Stimulated activated CD4-positive, alpha-beta T cell treated with anti-CD3 and anti-CD28 coated beads, TNF-alpha, amount 100 ng/mL, for 48 hours (primary cell): ENCODE data around the gene SF3B1.
"Not testable (repeated sequence)": the region's sequence is repeated elsewhere in the genome, so short reads cannot be mapped to it uniquely, and the experiment has no call there.

Source experiments
- DNase-seq, 3 donors: peaks; one replicate each; pipeline ENCODE4 v3.0.0-alpha.2; 2020; ENCODE audit warnings: low read depth in 3 of 3

The SF3B1 gene

DNA sequence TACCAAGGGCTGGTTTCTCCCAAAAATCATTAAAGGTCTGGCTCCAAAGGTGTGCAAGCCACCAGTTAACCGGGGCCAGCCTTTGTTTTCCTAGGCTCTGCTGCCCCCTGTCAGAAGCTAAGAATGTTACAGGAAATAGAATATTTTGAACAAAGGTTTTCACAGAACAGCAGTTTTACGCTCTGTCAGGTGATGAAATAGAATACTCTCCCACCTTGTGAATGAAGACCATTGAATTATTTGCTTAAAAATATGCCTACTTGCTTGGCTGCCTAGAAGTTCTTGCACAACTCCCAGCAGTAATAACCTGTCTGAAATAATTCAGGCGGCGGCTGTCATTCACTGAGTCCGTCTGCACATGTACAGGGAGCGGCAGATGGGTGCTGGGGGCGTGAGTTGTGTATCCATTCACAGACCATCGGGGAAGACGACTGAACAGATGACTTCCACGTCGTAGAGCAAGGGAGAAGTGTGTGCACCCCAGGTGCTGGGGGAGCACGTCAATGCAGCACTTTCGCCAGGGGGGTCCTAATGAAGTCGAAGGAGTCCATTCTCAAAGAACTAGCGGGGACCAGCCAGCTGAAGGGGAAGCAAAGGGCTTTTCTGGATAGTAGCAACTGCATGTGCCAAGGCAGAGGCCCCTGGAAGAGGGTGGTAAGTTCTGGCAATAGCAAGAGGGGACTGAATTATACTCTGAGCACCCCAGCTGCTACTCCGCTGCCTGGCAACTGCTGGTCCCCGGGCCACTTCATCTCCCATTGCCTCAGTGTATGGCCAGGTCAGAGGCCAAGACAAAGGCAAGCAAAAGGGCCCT is 56.1 kb downstream of the SF3B1 start:
- peak; percentile 36 to 57 (median 48) for DNase-seq

DNA sequence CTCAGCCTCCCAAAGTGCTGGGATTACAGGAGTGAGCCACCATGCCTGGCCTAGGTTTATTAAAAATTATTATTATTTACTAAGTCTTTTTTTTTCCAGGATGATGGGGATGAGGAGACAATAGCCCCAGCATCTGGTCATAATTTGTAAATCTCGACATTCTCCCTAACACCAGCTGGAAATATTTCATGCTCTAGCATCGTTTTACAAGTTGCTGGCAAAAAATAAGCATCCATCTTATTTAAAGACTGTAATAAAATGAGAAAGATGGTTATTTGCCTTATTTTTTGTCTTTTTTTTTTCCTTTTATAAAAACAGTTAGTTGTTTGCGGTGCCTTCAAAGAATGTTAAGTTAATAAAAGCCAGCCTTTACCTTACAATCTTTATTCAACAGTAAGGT is 56.7 kb downstream of the SF3B1 start:
- DNase-seq = no peak

DNA sequence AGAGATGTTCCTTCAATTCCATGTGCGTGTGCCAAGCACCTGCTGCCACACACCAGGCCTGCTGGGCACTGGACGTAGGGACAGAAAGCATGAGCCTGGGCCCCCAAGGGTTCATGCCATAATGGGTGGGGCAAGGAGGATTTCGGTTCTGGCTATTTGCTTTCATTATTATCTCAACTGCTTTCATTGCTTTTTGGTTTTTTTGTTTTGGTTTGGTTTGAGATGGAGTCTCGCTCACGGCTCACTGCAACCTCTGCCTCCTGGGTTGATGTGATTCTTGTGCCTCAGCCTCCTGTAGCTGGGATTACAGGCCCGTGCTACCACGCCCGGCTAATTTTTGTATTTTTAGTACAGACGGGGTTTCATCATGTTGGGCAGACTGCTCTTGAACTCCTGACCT is 57.2 kb downstream of the SF3B1 start:
- DNase-seq = no peak

DNA sequence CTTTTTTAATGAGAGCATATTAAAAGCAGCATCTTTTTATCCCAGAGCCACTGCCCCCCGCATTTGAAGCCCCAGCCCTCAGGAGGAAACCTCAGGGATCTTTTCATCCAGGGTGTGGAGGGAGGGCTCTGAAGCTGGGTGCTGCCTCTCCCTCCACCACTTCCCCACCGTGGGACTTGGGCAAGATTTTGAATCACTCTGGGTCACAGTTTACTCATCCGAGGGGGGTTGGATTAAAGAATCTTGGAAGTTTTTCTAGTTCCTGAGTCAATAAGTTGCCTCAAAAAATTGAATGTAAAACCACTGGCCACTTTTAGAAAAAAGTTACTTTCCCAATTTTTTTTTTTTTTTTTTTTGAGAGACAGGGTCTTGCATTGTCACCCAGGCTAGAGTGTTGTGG is 62.2 kb downstream of the SF3B1 start:
- DNase-seq = no peak

DNA sequence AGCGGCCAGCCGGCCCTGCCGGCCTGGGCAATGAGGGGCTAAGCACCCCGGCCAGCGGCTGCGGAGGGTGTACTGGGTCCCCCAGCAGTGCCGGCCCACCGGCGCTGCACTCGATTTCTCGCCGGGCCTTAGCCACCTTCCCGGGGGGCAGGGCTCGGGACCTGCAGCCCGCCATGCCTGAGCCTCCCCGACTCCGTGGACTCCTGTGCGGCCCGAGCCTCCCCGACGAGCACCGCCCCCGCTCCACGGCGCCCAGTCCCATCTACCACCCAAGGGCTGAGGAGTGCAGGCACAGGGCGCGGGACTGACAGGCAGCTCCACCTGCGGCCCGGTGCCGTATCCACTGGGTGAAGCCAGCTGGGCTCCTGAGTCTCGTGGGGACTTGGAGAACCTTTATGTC is 64.2 kb downstream of the SF3B1 start:
- not testable (repeated sequence) for DNase-seq

DNA sequence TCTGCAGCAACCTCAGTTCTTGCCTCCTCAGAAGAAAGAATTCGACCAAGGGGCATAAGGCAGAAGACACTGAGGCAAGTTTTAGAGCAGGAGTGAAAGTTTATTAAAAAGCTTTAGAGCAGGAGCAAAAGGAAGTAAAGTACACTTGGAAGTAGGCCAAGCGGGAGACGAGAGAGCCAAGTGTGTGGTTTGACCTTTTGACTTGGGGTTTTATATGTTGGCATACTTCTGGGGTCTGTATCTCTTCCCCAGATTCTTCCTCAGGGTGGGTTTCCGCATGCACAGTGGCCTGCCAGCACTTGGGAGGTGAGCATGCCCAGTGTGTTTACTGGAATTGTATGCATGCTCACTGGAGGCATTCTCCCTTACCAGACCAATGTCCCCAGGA is 64.9 kb downstream of the SF3B1 start:
- DNase-seq = no peak

DNA sequence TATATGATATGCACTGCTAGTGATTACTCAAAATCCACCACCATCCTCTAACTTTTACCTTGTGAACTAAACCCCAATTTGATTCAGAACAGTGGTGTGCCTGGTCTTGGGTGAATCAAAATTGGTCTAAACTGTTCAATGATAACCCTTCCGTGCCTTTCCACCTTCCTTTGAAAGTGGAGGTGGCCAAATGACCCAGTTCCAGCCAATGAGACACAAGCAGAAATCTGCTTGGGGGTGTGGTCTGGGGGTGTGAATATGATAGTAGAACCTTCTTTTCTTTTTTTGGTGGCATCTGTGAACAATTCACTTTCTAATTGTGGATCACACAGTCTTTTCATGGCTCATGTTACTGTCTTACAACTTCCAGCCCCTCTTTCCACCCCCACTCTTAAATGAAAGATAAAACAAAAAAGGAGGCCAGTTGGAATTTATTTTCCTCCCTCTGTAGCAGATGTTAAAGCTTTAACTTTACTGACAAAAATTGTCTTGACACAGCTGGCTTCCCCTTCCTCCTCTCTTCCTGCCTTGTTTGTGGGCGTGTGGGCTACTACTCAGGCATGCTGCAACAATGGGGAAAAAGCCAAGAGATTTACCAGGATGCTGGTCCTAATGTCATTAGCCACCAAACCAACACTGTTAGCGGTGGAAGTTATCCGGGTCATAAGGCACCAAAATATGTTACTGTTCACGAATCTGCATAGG is 65.4 kb downstream of the SF3B1 start:
- DNase-seq = no peak

DNA sequence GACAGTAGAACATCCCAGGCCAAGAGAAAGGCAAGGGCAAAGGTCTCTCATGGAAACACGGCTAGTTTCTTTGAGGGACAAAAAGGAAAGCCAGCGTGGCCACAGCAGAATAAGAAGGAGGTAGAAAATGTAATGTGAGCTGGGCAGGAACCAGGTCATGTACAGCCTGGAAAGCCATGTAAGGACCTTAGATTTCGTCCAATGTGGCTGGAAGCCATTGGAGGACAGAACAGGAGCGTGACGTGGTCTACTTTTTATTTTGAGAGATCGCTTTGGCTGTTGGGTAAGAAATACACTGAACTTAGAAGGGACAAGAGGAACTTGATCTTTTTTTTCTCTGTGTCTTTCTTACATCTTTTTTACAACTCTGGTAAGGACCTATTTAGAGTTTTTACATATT is 66.4 kb downstream of the SF3B1 start:
- DNase-seq = no peak

DNA sequence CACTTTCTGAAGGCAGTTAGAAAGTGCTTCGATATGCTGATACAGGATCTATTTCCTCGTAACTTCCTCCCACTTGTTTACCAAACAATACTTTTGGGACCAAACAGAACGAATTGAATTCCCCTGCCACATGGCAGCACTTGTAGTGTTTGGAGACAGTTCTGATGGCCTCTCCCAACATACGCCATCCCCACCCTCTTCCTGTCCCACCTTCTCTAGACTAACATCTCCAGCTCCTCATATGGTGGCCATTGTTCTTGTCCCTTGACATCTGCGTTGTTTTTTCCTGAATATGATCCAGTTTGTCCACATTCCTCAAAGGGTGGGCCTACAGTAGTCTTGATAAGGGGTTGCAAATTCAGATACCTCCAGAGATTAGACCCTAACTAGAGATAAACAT is 70.8 kb downstream of the SF3B1 start:
- DNase-seq = no peak

DNA sequence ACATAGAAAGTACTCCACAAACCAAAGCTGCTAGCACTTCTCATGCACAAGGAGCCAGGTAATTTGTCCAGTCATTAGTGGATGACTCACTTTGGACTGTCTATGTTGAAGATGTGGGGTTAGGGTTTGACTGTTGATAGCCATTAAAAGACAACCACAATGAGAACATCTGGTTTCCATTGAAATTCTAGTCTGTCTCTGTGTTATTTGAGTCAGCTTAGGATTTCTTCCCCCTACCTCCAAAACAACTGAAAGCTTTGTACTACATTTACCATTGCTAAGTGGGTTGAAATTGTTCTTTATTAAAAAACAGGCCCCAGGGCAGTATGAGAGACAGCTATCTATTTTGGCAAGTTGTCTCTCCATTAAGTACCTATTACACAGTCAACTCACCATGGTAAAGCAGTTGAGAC is 74.1 kb downstream of the SF3B1 start:
- DNase-seq = no peak

DNA sequence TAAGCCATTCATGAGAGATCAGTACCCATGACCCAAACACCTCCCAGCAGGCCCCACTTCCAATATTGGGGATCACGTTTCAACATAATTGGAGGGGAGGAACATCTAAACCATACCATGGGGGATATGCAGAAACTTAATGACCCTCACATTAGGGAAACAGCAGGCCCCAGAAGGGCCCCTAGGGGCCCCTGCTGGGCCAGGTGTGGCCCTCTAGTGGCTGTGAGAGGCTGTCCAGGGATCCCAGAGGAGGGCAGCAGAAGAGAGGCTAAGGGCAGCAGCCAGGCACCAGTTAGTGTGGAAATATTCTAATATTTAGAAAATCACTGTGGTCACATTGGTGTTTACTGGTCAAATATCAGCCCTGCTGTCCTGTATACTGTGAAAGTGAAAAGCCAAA is 75.0 kb downstream of the SF3B1 start:
- no peak for DNase-seq

DNA sequence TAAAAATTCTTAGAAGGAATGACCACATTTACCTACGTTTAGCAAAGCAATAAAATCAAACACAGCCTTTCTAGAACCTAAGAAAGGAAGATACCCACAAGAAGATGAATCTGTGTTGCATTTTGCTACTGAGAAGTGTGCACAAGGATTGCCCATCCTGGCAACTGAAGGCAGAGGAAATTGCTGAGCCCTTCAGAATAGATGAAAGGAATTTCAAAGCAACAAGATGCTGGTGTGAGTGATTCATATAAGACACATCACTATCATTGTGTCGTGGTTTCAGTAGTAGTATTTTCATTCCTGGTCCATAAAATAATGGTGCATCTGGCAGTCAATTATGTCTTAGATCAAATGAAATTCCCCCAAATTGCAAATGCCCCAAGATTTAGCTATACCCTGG is 75.9 kb downstream of the SF3B1 start:
- no peak for DNase-seq

DNA sequence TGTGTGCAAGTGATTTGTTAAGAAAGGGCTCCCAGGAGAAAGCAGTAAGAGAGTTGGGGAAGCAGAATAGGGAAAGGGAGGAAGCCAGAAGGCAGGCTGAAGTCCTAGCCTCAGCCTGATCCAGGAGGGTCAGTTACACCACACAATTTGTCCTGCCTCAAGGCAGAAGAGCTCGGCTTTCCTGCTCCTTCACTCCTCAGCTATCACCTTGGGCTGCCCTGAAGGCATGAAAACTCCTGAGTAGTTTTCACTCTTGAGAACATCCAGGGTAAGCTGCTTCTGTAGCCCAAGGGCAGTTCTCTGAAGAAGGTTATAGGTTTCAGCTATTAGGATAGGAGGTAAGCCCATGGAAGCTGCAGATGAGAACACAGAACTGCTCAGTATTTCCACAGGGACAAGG is 76.8 kb downstream of the SF3B1 start:
- DNase-seq = no peak

DNA sequence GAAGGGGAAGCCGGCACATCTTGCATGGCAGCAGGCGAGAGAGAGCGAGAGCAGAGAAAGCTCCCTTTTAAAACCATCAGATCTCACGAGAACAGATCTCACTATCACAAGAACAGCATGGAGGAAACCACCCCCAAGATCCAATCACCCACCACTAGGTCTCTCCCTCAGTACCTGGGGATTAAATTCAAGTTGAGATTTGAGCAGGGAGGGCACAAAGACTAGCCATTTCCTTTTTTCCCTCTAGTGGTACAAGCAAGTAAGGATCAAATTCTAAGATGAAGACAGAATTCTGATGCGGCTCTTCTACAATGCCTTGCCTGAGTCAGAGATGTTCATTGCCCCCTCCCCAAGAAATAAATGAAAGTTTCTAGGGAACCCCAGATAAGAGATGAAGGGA is 78.7 kb downstream of the SF3B1 start:
- no peak for DNase-seq

DNA sequence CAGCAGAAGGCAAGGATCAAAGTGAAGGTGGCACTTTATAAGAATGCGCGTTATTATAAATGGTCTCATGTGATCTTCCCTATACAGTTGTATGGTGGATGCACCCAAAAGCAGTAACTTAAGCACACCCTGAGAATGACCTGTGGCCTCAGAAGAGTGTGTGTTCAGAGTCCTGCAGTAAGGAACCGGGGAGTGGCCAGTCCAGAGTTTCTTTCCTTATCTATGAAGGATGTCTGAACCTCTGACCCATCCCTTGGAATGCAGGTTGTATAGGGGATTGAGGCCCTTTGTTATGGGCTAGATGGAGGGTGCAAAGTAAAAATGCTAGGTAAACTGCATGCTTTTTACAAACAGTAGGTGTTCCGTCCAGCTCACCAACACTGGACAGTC is 80.7 kb downstream of the SF3B1 start:
- DNase-seq = no peak

DNA sequence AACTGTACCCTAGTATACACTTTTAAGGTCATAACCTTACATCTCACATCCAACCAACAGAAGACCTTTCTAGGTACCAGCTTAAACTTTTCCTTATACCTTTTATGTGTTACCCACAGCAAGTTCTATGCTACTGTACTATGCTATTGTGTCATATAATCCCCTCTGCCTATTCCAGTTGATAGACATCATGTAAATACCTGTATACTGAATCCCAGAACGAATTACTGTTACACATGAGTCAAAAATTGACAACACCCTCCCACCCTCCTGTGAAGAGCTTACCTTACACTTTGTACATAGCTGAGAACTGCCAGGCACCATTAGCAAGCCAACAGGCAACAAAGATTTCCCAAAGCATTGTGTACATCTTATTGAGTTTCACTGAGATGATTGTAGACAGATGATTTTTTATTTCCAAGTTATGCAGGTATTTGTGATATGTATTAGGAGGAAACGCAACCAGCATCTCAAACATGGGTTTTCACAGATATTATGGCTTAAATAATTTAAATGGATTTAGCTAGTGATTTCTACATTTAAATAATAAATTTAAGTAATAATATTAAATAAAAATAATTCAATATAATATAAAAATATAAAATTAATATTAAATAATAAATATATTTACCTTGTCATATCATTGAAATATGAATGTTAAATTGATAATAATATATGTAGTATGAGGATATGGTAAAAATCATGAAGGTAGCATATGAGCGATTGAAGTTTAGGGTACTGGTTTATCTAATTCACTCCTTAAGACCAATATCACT is 81.2 kb downstream of the SF3B1 start:
- no peak for DNase-seq

DNA sequence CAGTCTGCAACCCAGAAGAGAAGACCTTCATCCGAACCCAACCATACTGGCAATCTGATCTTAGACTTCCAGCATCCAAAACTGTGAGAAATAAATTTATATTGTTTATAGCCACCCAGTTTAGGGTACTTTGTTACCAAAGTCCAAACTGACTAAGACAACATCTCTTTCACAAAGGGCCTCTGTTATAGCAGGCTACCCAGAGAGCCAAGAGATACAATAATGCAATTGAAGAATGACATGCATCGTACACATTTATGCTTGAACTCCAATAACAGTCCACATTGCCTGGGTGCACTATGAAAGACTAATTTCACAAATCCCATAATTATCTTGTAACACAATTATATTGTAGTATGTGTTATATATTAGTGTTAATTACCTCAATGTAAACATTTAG is 85.1 kb downstream of the SF3B1 start:
- DNase-seq = no peak

DNA sequence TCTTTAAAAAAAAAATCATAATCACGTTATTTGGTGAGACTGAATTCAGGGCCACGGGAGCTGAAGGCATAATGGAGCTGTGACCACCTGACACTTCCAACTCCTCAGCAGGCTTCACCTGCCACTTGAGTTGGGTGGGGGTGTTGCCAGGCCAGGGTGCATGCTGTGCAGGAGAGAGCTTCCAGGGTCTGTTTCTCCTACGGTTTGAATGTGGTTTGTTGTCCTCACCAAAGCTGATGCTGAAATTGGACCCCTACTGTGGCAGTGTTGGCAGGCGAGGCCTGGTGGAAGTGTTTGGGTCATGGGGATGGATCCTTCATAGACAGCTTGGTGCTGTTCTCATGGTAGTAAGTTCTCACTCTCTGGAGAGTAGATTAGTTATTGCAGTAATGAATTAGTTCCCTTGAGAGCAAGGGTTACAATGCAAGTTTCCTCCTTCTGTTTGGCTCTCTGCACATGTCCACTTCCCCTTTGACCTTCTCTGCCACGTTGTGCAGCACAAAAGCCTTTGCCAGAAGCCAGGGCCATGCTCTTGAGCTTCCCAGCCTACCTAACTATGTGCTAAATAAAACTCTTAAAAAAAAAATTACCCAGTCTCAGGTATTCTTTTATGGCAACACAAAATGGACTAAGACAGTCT is 86.0 kb downstream of the SF3B1 start:
- DNase-seq = no peak

DNA sequence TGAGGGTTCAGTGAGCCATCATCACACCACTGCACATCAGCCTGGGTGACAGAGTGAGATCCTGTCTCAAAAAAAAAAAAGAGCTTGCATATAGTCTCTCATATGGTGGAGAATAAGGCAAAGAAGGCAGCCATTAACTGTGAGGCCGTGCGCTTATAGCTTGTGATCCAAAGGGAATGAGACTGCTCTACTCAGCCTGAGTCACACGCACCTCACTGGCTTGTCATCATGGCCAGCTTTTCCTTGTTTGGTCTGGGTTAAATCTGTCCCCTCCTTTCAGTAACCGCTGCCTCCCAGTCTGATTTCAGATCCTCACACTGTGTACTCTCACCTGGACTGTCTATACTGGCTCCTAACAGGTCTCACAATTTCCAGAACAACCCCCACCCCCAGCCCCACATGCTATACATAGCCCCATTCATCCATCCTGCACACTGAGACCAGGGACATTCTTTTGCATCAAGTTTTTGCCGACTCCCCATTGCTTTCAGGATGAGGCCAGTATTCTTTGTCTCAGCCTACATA is 88.9 kb downstream of the SF3B1 start:
- DNase-seq = no peak

DNA sequence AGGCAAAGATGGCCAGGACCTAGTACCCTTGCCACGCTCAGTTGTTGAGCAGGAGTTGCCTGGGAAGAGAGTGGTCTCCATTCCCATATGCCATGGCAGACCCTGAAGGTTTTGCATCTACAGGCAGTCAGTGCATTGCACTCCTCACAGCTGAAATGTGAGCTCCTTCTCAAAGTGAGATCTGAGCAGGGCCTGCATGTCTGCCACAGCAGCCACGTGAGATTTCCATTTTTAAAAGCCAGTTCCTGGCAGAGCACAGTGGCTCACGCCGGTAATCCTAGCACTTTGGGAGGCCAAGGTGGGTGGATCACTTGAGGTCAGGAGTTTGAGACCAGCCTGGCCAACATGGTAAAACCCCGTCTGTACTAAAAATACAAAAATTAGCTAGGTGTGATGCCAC is 90.9 kb downstream of the SF3B1 start:
- DNase-seq = not testable (repeated sequence)

DNA sequence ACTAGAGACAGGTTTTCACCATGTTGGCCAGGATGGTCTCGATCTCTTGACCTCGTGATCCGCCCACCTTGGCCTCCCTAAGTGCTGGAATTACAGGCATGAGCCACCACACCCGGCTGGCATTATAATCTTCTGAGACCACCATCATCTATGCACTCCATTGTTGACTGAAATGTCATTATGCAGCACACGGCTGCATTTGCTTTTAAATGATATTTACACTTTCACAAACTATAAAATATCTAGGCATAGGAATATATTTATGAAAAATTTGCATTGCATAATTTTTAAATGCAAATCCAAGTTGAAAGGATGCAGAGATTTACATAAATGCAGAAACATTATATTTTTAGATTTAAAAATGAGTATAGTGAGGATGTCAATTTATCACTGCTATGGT is 94.2 kb downstream of the SF3B1 start:
- DNase-seq = no peak
